Effector CD8-positive, alpha-beta T cell (primary cell): ENCODE data around the gene ARHGAP25.

Experiments
- DNase-seq: peaks from one replicate; lab custom pipeline; 2025; lab: John Stamatoyannopoulos, UW

Gene ARHGAP25

DNA sequence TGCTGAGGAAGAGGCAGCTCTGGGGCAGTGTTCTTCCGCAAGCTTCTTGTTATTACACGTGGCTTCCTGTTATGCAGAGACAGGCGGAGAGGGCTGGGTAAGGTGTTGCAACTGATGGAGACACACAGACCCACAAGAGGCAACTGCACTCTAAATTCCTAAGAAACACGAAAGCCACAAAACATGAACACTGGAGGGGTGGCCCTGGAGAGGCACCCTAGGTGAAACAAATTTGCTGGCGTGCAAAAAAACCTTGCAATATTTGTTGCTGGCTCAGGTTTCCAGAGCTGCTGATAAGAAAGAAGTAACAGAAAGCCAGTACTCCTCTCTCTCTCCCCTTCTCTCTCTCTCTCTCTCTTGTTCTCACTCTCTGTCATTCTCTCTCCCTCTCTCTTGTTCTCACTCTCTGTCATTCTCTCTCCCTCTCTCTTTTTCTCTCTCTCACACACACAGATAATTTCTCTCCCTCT lies 31.8 kb downstream of the ARHGAP25 start:
- peak; percentile 12 for DNase-seq

DNA sequence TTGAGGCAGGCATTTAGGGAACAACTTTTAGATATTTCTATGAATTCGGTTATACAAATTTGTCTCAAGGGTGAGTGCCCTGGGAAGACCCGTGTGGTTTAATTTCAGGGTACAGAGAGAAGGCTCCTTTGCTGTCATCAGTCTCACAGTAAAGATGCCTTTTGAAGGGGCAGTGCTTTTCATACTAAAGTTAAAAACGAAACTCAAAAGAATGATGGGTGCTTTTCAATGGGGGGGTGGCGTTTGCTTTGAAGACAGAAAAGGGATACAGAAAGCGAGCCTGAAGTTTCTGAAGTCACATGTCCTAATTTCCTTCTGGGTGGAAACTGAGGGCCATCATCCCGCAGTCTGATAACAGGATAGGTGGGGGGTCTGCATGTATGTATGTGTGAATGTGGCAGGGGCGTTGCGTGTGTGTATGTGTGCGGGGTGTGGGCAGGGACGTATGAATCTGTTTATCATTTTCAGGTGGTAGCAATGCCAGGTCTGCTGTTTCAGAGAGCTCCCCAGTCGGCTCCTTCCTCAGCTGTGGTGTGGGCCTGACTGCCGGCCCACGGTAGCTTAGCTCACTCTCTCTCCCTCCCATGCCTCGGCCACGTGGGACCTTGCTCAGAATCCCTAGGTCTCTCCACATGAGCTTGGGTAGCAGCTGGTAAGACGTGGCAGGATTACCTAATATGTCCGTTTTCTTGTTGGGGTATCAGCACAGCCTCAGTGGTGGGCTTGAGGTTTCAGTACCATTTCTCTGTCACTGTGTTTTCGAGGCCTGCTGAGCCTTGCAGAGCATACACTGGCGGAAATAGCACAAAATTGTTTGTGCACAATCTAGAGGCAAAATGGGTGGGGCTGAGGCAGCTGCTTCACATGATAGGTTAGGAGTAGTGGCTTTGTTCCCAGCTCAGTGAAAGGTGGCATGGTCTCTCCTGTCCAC lies 32.7 kb downstream of the ARHGAP25 start:
- DNase-seq, result no peak

DNA sequence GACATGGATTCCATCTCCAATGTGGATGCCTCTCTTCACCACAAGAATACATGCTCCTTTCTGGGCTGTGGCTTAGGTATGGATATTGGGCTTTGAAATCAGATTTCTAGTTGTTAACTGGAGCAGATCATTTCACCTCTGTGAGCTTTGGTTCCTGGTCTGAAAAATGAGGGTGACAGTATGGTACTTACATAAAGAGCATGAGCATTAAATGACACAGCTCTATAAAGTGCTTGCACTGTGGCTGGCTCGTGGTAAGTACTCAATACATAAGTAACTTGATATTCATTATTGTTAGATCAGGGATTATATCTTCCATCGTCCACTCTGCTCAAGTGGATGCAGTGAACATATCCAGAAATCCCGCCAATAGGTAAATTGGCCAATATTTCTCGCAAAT lies 33.4 kb downstream of the ARHGAP25 start:
- DNase-seq, result no peak

DNA sequence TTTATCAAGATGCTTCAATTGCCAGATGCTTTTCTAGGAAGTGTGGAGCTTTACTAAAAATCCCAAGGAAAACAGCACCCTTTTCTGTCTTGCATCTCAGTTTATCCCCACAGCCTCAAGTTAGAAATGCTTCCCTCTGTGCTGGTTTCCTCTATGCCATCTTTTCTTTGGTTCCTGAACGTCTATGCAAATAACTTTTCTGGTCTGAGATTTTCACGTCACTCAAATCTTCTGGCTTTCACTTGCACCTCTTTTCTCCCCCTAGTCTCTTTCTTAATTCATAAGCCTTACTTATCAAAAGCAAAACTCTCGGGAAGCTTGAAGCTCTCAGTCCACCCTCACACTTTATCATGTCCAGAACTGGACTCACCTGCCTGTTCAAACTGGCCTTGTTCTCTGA lies 33.9 kb downstream of the ARHGAP25 start:
- no peak for DNase-seq

DNA sequence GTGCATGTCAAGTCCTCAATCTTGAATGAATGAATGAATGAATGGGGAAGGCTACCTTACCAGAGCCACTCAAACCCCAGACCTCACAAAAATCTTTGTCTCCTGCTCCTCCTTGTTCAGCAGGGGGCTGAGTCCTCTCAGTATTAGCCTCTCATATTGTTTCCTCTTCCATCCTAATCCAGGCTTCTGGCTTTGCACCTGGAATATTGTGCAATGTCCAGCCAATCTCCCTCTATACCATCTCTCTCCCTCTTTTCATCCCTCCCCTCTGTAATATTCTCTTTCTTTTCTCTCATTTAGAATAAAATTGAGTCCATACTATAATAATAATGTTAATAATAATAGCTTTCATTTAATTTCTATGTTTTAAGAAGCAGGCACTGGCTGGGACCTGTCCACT lies 34.3 kb downstream of the ARHGAP25 start:
- no peak for DNase-seq

DNA sequence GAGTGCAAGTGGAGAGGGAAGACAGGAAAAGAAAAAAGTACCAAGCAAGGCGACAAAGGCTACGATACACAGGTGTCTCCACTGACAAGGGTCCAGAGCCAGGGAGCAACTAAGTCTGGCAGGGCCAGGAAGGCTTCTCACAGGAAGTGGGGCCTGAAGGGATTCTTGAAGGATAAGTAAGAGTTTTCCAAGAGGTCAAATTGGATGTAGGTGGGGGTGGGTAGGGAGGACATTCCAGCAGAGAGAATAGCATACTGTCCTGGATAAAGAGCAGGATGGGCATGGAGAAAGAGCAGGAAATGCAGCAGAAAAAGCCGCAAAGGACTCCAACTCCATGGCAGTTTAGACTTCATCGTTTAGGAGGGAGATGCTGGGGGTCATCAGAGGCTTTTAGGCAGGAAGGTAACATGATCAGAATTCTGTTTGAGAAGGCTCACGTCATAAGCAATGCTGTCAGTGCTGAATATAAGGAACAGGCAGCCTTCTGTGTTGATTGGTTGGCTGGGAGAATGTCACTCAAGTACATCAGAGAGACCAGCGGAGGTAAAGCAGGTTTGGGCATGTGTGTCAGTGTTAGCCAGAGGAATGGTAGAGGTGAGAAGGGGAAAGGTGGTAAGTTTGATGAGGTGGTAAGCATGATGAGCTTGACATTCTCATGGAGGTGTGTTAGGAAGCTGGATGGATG lies 35.1 kb downstream of the ARHGAP25 start:
- DNase-seq, result no peak

DNA sequence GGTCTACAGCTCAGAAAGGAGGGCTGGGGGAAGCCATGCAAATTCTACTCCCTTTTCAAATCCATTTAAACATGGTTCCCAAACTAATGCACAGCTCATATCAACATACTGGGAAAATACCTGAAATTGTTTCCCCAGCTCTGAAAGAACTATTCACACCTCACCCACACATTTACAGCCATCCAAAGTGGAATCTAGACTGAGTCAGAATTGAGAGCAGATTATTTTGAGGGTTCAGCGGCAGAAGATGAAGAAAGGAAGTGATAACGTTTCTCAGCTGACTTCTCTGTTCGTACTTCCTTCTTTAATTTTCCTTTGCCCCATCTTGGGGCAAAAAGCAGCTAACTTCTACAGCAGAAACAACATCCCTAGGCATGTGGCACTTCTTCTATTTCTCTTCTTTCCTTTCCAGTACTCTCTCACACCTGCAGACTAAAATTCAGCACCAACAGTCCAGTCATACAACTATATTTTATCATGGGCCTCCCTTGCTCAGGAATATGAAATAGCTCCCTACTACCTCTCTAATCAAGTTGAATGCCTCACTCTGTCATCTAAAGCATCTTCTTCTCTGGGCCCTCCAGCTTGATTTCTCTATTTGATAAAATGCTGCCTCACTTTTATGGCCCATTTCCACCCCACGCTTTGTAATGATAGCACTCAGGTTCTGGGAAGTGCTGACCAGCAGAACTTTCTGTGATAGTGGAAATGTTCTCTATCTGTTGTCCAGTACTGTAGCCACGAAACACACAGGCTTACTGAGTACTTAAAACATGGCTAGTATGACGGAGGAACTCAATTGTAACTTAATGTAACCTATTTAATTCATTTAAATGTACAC lies 35.9 kb downstream of the ARHGAP25 start:
- no peak for DNase-seq

DNA sequence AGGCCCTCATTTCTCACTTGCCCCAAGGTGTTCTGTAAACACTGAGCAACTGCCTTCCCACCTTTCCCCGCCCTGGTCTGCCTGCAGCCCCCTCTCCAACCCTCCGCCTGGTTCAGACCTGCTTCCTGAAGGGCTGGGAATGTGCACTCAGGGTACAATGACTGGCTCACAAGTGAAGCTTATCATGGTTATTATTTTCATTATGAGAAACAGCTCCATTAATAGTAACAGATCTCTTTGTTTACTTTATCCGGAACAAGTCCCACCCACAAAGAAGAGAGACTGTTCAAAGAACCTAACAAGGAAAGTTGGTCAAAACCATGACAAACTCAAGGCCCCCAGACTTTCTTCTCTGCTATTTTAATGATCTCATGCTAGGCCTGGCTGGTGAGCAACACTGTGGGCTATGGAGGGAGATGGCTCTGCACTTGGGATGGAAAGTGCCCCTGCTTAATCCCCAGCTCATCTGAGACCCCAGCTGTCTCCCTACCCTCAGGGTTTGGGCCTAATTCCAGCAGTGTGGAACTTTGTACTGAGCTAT lies 36.7 kb downstream of the ARHGAP25 start:
- no peak for DNase-seq

DNA sequence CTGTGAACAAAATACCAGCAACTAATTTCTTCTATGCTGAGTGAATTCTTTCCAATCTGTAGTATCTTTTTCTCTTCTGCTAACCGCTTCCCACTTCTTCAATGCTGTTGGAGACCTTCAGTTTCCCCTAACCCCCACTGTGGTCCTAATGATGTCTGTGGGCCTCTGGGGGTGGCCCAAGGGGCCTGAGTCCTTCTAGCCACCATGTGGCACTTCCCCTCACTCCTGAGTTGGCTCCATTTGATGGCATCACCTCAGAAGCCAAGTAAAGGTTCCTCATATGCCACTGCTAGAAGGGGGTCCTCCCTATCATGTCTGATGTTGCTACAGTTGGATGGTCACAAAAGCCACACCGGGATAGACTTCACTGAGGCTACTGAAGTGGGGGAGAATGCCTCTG lies 37.5 kb downstream of the ARHGAP25 start:
- DNase-seq, result no peak

DNA sequence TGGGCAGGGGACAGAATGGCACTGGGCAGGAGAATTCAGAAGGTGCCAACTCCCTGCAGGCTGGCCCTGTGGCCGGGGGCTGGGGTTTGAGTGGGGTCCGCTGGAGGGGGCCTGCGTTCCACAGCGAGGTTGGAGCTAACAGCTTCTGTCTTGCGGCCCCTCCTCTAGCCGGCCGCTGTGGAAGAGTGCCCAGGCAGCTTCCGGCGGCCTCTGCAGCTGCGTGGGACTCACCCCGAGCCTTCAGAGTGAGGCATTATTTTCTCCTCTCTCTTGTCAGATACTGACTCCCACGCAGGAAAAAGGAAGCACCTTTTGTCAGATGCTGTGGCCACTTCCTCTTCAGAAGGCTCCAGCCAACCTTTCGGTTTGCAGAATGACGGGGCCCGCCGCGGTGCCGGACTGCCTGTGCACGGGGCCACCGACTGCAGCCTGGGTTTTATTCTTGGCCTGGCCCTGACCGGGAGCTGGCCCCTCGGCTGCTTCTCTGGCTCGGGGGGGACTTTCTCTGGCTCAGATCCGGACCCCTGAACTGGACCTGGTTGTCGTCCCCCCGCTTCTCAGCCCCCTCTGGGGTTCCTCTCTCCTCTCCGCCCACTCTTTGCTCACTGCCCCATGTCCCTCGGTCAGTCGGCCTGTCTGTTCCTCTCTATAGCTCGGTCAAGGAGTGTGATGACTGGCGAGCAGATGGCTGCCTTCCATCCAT lies 40.1 kb downstream of the ARHGAP25 start:
- peak; percentile 24 for DNase-seq

DNA sequence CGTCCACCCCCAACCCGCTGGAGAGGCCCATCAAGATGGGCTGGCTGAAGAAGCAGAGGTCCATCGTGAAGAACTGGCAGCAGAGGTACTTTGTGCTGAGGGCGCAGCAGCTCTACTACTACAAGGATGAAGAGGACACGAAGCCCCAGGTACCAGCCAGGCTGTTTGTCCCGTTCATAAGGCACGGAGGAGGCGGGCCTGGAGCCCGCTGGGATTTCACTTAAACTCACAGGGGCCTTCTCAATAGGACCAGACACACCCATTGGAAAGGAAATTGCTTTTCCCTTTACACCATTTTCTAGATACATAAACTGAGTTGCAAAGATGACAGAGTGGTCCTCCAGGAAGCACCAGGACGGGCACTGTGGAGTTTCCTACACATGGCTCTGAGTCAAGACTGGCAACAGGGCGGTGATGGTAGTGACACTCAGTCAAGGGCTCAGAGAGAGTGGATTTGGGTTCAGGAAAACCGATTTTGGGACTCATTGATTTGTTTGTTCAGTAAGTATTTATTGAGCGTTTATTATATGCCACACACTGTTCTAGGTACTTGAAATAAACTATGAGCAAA lies 40.7 kb downstream of the ARHGAP25 start:
- DNase-seq, result no peak

DNA sequence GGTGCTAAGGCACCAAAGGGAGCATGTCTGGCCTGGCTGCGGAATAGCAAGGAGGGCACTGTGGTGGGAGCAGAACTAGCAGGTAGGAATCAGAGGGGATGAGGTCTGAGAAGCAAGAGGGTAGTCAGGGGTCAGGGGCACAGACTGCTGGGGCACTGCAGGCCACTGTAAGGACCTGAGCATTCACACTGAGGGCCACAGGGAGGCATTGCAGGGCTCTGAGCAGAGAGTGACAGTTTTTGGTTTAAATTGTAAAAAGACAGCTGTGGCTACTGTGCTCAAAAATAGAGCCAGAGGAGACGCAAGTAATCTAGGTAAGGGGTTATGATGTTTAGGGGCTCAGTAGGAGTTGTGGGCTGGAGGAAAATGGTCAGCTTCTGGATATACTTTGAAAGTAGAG lies 41.5 kb downstream of the ARHGAP25 start:
- DNase-seq, result no peak

DNA sequence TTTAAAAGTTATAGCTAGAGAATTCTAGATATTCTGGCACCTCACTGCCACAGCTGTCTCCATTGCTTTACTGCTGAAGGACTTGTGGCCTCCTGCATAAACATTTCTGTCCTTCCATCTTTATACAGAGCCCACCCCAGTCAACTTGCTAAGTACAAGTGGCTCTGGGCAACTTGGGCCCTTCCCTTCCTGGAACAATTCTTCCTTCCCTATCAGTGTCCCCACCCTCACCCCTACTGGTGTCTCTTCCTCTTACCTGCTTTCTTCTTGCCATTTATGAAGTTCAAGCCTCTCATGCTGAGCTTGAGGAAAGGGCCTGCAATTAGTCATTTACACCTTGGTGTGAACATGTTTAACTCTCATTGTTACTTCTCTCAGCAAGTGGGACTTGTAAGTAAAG lies 45.0 kb downstream of the ARHGAP25 start:
- DNase-seq, result no peak

DNA sequence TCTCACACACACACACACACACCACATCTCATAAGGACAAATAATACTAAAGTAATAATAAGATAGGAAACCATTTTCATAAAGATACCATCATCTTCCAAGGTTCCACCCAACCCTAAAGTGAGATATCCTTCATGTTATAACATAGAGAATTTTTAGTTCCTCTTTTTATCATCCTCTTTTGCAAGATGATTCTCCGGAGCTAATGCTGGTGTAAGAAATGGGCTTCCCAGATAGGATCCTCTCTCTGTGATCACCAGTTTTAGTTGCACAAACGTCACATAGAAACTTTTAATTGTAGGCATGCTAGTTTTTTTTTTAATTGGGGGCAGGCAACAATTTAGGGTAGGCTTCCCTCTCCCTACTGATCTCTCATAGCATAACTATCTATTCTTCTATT lies 49.6 kb downstream of the ARHGAP25 start:
- DNase-seq, result no peak

DNA sequence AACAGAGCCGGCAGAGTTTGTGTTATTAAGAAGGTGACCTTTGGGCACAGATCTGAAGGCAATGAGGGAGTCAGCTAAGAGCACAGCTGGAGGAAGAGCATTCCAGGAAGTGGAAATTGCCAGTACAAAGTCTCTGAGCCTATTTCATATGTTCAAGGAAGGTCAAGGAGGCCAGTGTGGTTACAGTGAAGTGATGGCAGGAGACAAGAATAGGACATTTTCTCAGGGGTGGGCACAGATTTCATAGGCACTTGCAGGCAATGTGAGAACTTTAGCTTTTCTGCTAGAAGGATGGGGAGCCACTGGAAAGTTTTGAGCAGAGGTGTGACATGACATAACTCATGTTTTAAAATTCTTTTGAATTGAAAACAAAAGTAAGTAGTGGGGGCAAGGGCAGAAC lies 50.3 kb downstream of the ARHGAP25 start:
- DNase-seq, result no peak

DNA sequence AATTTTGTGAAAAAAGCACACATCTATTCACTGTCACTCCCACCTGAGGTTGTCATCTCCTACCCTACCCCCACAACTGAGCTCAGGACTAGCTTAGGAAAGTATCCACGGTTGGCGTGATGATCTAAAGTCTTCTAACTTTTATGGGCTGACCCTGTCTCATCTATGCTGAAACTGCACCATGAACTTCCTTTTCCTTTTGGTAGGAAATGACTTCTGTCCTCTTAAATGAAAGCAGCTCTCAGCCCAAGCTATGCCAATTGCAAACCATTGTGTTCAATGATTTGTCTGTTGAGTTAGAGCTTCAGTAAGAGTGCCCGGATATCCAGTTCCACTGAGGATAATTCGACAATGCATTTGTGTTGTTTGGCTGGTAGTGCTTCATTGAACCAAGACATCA lies 52.7 kb downstream of the ARHGAP25 start:
- DNase-seq, result no peak

DNA sequence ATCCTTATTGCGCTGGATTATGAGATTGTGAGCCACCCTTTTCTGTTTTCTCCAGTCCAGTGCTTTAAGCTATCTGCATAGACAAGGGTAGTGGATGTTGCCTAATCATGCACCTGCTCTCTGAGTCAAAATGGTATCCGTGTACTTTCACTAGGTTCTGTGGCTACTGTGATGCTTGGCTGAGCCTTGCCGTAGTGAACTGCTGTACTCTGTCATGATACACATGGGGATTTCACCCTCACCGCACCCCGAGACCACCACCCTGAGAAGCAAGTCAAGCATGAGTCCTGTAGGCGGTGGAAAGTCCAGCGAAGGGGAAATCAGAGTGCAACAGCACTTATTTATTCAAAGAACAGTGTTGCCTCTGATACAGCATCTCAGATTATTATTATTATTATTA lies 55.0 kb downstream of the ARHGAP25 start:
- no peak for DNase-seq

DNA sequence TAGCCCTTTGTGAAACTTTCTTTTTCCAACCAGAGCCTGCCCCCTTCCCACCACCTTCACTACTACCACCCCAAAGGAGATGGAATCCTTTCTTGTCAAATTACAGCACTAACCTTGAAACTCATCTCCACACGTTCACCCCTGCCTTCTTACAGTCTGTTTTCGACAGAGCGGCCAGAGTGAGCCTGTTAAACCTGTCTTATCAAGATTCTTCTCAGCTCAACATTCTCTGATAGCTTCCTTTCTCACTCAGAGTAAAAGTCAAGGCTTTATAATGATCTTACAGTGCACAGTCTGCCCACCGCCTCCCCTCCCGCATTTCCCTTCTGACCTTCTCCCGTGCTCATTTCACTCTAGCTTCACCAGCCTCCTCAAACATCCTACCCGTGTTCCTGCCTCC lies 56.0 kb downstream of the ARHGAP25 start:
- no peak for DNase-seq

DNA sequence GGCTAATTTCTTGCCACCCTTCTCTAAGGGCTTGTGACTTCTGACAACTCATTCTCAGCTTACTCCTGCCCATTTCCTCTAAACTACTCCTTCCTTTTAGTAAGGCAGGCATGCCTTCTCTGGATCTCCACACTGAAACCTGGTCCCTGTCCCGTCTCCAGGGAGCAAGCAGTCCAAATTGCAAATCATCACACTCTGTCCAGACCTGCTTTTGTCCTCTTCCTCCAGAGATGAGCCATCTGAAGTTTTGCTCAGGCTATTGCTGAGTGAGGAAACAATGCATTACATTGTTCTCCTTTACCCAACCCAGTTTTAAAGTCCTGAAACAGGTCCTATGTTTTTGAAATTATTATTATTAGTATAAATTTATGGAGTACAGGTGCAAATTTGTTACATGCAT lies 57.3 kb downstream of the ARHGAP25 start:
- no peak for DNase-seq

DNA sequence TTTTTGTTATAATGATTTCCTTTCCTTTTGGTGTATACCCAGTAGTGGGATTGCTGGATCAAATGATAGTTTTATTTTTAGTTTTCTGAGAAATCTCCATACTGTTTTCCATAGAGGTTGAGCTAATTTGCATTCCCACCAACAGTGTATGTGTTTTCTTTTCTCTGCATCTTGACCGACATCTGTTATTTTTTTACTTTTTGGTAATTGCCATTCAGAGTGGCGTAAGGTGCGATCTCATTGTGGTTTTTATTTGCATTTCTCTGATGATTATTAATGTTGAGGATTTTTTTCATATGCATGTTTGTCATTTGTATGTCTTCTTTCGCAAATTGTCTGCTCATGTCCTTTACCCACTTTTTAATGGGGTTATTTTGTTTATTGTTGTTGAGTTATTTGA lies 58.1 kb downstream of the ARHGAP25 start:
- DNase-seq, result no peak

DNA sequence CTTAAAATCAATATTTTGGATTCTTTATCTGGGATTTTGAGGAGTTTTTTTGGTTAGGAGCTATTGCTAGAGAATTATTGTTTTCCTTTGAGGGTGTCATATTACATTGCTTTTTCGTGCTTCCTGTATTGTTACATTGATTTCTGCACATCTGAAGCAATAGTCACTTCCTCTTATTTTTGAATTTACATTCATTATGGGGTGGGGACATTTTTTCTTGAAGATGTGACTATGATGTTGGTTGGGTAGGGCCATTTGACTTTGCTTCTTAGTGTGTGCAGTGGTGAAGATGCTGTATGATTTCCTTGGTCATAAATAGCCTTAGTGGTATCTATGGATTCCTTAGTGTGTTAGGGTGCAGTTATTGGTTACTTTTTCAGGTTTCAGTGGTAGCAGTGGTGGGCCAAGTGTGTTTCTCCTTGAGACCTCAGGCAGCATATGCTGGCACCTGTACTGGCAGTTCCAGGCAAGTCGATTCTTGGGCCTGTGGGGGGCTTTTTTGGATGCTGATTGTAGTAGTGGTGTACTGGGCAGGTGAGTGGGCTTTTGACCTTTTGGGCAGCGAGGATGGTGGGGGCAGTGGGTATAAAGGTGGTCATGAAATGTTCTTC lies 61.8 kb downstream of the ARHGAP25 start:
- DNase-seq, result no peak
